Lung (tissue), 12 donors: ENCODE results near the gene TRPC4. TPM values are rescaled to one million over a fixed set of nuclear protein-coding genes. Genes with fewer than 3 reads are reported as not detected.
A peak's percentile ranks its signal among the peaks of the same experiment; 100 is the strongest.

Experiments
- ATAC-seq: fragments of 200-7000 bp; cut with Tn5 transposase; one replicate; pipeline ENCODE4 v1.9.1; 2020; ENCODE audit warnings: moderate number of reproducible peaks; ENCODE audit not compliant: insufficient read depth, low FRiP score
- DNase-seq, 3 donors: peaks; one replicate each; pipeline ENCODE4 v3.0.0-alpha.2; 2013 to 2017
- H3K27ac ChIP-seq, 2 donors: one replicate each; pipeline ENCODE4 v1.5.1; 2013; ENCODE audit warnings: mild to moderate bottlenecking in 2 of 2, moderate library complexity in 2 of 2, control low read depth in 1 of 2, inconsistent platforms in 1 of 2, low read depth in 1 of 2, low read length in 1 of 2
- H3K27me3 ChIP-seq, 3 donors: one replicate each; pipeline ENCODE4 v1.5.1; 2013; ENCODE audit warnings: low read length in 2 of 3; ENCODE audit not compliant: control insufficient read depth in 3 of 3, insufficient read depth in 3 of 3
- H3K36me3 ChIP-seq, 4 donors: one replicate each; pipeline ENCODE4 v1.5.1; 2013; ENCODE audit warnings: low read length in 4 of 4, mild to moderate bottlenecking in 1 of 4, moderate library complexity in 1 of 4; ENCODE audit not compliant: control insufficient read depth in 4 of 4, insufficient read depth in 4 of 4
- H3K4me1 ChIP-seq, 5 donors: one replicate each; pipeline ENCODE4 v1.5.1; 2013; ENCODE audit warnings: low read length in 5 of 5, mild to moderate bottlenecking in 2 of 5, moderate library complexity in 1 of 5; ENCODE audit not compliant: control insufficient read depth in 5 of 5, insufficient read depth in 5 of 5
- H3K4me3 ChIP-seq: one replicate; pipeline ENCODE4 v1.5.1; 2013; ENCODE audit warnings: mild to moderate bottlenecking, control low read depth, moderate library complexity
- H3K9ac ChIP-seq, 2 donors: one replicate each; pipeline ENCODE4 v1.5.1; 2013; ENCODE audit warnings: low read length in 2 of 2, control low read depth in 1 of 2; ENCODE audit not compliant: insufficient read depth in 1 of 2
- H3K9me3 ChIP-seq, 4 donors: one replicate each; pipeline ENCODE4 v1.5.1; 2013; ENCODE audit warnings: low read length in 3 of 4, mild to moderate bottlenecking in 1 of 4, moderate library complexity in 1 of 4; ENCODE audit not compliant: control insufficient read depth in 4 of 4, insufficient read depth in 3 of 4
- whole genome bisulfite sequencing, 2 donors: extraction: QIAGEN DNeasy Blood & Tissue Kit; methylation state at CpG; one replicate each; pipeline ENCODE4 v1.1.7; 2013; 5-methylcytosine and 5-hydroxymethylcytosine counted together
- polyA plus RNA-seq, 2 donors: library from polyadenylated mRNA; stranded (reverse); fragments of 200-250 nt; gene quantifications; one replicate each; pipeline ENCODE4 v1.2.1, GENCODE V29; 2013
- total RNA-seq, 2 donors: library from RNA; depleted of rRNA in 1 of 2; stranded (reverse); fragments of >200 nt in 1 of 2; gene quantifications; one replicate each; pipeline ENCODE4 v1.2.1, GENCODE V29; 2014 to 2021
- TF ChIP-seq, protein P1 (sequence below): IDR thresholded peaks from 2 replicates; pipeline ENCODE4 v1.5.1; 2012; ENCODE audit warnings: mild to moderate bottlenecking; ENCODE audit errors: control extremely low read depth, extremely low read depth
- donor health status: control.
- donor health status: control.
- donor health status: Bipolar disorder and iron deficiency.
- donor health status: healthy.
- donor health status: DM: yes; HTN: yes; CAD: no.

The TRPC4 gene
- total and polyA plus RNA-seq, 4 donors = 0.28 to 3.1 (median 0.94) TPM

DNA sequence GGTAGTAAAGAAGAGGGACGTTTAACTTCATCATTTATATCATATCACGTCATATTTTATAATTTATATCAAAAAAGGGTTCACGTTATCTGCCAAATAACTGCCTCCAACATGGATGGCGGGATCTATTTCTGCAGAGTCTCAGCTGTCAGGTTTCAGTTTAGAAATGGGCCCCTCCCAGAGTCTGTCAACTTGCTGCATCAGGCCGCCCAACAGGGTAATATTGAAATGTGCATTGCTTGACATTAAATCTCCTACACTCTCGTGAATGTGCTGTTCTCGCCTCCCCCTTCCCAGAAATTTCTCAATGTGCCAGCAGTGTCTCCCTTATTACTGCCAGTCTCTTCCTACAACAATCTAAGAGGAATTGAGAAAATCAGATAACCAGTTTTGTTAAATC, 96.9 kb downstream of the TRPC4 start:
- Histone ChIP-seq H3K9me3 (no peaks in the 10 kb centered on the region), H3K4me1 (no peaks in the 10 kb centered on the region), H3K27ac (no peak overlapping the region), H3K27me3 (no peaks in the 10 kb centered on the region), H3K4me3 (no peak overlapping the region), H3K36me3 (no peaks in the 10 kb centered on the region), H3K9ac (no peak overlapping the region)
- ATAC-seq = no peak
- 76 to 83% methylated on average over 7 of the region's 7 CpGs for WGBS, 2 donors
- peak in 1 of 3 donors; percentile 1 for DNase-seq
- TF ChIP-seq, protein P1, sequence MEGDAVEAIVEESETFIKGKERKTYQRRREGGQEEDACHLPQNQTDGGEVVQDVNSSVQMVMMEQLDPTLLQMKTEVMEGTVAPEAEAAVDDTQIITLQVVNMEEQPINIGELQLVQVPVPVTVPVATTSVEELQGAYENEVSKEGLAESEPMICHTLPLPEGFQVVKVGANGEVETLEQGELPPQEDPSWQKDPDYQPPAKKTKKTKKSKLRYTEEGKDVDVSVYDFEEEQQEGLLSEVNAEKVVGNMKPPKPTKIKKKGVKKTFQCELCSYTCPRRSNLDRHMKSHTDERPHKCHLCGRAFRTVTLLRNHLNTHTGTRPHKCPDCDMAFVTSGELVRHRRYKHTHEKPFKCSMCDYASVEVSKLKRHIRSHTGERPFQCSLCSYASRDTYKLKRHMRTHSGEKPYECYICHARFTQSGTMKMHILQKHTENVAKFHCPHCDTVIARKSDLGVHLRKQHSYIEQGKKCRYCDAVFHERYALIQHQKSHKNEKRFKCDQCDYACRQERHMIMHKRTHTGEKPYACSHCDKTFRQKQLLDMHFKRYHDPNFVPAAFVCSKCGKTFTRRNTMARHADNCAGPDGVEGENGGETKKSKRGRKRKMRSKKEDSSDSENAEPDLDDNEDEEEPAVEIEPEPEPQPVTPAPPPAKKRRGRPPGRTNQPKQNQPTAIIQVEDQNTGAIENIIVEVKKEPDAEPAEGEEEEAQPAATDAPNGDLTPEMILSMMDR = no peak

DNA sequence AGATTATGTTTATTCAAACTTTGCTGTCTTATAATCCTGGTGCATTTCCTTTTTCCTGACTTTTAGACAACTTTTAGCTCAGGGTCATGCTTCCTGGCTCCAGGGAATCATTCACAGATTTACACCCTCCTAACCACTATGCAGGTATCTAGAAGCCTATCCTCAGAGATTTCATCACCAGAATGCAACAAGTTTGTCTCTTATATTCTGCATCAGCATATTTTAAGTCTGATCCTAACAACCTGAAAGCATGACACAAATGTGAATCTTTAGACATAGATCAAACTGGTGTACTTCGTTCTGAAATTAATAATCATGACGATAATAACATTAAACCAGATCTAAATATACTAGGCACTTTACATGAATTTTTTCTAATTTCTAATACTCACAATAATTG, 100.0 kb downstream of the TRPC4 start:
- Histone ChIP-seq H3K27me3 (no peaks in the 10 kb centered on the region), H3K27ac (no peak overlapping the region), H3K4me1 (no peaks in the 10 kb centered on the region), H3K36me3 (no peaks in the 10 kb centered on the region), H3K4me3 (no peak overlapping the region), H3K9ac (no peak overlapping the region), H3K9me3 (no peaks in the 10 kb centered on the region)
- ATAC-seq = no peak
- TF ChIP-seq, protein P1 = no peak
- 93 to 94% methylated on average over 2 of the region's 2 CpGs for WGBS, 2 donors
- DNase-seq = no peak

DNA sequence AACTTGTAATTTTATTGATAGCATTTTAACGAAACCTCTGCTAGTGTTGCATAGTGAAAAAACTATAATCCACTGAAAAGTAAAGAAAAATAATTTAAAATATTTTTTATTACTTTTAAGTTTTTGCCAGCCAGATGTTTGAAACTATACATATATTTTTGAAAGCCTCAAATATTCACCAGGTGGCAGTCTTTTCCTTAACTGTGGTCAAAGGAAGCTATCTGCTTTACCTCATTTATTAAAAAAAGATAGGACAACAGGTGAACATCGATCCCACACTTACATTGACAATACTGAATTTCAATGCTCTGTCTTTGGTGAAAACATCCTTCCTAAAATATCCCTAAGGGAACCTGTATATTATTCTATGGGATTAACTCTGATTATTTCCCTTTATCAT, 100.5 kb downstream of the TRPC4 start:
- Histone ChIP-seq H3K9ac (no peak overlapping the region), H3K27ac (no peak overlapping the region), H3K4me3 (no peak overlapping the region), H3K27me3 (no peaks in the 10 kb centered on the region), H3K36me3 (no peaks in the 10 kb centered on the region), H3K9me3 (no peaks in the 10 kb centered on the region), H3K4me1 (no peaks in the 10 kb centered on the region)
- peak in 1 of 3 donors; percentile 4 for DNase-seq
- ATAC-seq = no peak
- TF ChIP-seq, protein P1 = no peak
- 69 to 76% methylated on average over 2 of the region's 2 CpGs for WGBS, 2 donors

DNA sequence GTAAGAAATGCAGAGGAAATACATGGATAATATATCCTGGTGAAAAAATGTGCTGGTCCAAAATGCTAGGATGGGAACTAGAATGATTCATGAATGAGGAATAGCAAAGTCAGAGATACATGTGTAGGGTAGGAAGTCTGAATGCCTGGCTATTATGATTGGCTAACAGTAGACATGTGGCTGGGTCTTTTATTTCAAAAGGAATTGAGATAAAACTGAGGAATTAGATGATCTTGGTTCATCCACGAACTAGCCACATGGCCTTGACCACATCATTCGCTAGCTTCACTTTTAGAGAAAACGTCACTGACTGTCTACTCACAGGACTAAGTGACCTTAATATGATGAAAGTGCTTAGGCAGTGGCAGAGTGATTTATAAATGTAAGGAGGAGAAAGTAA, 103.1 kb downstream of the TRPC4 start:
- Histone ChIP-seq H3K36me3 (no peaks in the 10 kb centered on the region), H3K4me3 (no peak overlapping the region), H3K27me3 (no peaks in the 10 kb centered on the region), H3K9me3 (no peaks in the 10 kb centered on the region), H3K4me1 (no peaks in the 10 kb centered on the region), H3K27ac (no peak overlapping the region), H3K9ac (no peak overlapping the region)
- TF ChIP-seq, protein P1 = no peak
- WGBS, 2 donors = 84 to 85% methylated on average over 3 of the region's 3 CpGs
- ATAC-seq (no peak), DNase-seq (no peak)
